A673 (cell line): ENCODE measurements around the gene ITPKB.

Source experiments
- EZH2 ChIP-seq: fragments of 200-600 bp; sonication (generic); IDR thresholded peaks from 2 replicates; pipeline ENCODE4 v1.6.1; 2017; ENCODE audit warnings: borderline replicate concordance, low read depth, mild to moderate bottlenecking, mixed read lengths, antibody characterized with exemption, low read length; ENCODE audit not compliant: poor library complexity, severe bottlenecking
- TF ChIP-seq, protein P1 (sequence below): fragments of 300-800, 200-600 bp; sonication (generic); conservative IDR thresholded peaks from 2 replicates; pipeline ENCODE4 v1.5.1; 2017; ENCODE audit warnings: low read depth, mild to moderate bottlenecking, antibody characterized with exemption, low read length, moderate library complexity, mixed read lengths

DNA sequence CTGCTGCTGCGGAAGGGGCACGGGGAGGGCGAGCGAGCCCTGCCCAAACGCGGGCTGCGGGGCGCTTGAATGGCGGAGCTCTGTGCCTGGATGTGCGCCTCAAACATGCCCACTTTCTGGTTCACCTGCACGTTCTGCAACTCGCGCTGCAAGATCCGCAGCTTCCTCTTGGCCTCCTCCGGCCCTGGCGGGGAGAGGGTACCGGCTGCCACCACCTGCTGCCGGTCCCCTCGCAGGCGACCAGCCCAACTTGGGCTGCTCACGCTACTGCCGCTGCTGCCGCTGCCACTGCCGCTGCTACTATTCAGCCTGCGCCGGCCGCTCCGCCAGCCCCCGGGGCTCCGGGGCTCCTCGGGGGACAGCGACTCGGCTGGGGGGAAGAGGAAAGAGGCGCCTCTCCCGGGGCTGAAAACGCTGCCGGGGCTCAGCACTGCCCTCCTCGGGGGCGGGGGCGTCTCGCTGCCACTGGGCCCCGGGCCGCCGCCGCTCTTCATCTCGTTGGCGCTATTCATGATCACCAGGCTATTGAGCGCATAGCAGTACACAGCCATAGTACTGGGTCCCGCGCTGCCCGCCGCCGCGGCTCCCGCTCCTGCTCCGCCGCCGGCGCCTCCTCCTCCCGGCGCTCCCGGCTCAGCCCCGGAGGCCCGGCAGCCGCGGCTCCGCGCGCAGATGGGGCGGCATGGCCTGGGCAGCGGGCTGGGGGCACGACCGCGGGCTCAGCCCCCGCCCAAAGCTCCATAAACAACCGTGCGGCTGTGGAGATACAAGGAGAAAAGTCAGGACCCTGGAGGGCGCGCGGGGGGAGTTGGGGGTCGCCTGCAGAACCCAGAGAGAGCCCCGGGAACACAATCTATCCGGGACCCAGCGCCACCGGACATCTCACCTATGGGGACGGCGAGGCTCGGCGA, 1.9 kb downstream of the ITPKB start:
- TF ChIP-seq, protein P1, sequence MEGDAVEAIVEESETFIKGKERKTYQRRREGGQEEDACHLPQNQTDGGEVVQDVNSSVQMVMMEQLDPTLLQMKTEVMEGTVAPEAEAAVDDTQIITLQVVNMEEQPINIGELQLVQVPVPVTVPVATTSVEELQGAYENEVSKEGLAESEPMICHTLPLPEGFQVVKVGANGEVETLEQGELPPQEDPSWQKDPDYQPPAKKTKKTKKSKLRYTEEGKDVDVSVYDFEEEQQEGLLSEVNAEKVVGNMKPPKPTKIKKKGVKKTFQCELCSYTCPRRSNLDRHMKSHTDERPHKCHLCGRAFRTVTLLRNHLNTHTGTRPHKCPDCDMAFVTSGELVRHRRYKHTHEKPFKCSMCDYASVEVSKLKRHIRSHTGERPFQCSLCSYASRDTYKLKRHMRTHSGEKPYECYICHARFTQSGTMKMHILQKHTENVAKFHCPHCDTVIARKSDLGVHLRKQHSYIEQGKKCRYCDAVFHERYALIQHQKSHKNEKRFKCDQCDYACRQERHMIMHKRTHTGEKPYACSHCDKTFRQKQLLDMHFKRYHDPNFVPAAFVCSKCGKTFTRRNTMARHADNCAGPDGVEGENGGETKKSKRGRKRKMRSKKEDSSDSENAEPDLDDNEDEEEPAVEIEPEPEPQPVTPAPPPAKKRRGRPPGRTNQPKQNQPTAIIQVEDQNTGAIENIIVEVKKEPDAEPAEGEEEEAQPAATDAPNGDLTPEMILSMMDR, result peak; percentile 28
- TF ChIP-seq EZH2, result no peak
